GM06990 (cell line): ENCODE data around the gene GPR39.

Experiments
- DNase-seq: peaks from one replicate; pipeline ENCODE4 v3.0.0-alpha.2; 2011; ENCODE audit not compliant: insufficient read length; ENCODE audit errors: extremely low read depth
- H3K27me3 ChIP-seq: replicated peaks from 2 replicates; pipeline ENCODE4 v1.6.0; 2011; ENCODE audit warnings: low read length; ENCODE audit not compliant: control insufficient read depth, insufficient read depth
- H3K36me3 ChIP-seq: 2 replicates; pipeline ENCODE4 v1.5.1; 2011; ENCODE audit warnings: low read length; ENCODE audit not compliant: control insufficient read depth, insufficient read depth
- H3K4me3 ChIP-seq: replicated peaks from 2 replicates; pipeline ENCODE4 v1.5.1; 2011; ENCODE audit warnings: low read depth, mild to moderate bottlenecking, control low read depth, low read length
- TF ChIP-seq, protein P1 (sequence below): IDR thresholded peaks from 2 replicates; pipeline ENCODE4 v1.5.1; 2011; ENCODE audit warnings: low read length, control low read depth, mild to moderate bottlenecking, inconsistent platforms; ENCODE audit not compliant: insufficient read depth, poor library complexity, severe bottlenecking

Gene GPR39

DNA sequence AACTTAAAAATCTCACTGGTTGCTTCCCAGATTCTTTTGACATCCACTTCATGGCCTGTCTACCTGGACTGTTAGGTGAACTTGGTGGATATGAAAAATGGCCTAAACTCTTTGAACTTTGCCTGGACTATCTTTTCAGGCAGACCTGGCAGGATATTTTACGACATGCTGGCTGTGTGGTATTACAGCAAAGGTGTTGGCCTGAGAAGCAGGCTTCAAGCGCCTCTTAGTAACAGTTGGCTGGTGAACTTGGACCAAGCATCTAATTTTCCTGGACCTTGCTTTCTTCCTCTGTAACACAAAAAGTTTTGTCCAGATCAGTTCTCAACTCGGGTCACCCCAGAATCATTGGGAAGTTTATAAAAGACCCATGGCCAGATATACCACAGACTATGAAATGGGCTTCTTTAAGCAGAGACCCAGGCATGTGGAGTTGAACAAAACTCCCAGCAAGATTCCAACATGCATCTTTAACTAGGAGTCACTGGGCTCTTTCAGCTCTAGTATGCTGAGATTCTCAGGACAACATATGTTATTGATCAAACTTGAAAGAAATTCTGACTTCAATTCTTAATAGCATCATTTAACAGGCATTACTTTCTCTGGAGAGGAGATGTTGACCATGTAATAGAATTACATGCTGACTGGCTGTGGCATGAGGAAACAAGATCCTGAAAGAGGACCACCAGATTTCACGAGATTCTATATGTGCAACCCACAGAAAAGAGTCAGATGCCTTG lies 249.0 kb downstream of the GPR39 start:
- DNase-seq, result no peak
- Histone ChIP-seq H3K4me3 (no peak overlapping the region), H3K27me3 (no peaks in the 10 kb centered on the region; the same call in none of the 2 replicates), H3K36me3 (no peaks in the 10 kb centered on the region)
- TF ChIP-seq, protein P1, sequence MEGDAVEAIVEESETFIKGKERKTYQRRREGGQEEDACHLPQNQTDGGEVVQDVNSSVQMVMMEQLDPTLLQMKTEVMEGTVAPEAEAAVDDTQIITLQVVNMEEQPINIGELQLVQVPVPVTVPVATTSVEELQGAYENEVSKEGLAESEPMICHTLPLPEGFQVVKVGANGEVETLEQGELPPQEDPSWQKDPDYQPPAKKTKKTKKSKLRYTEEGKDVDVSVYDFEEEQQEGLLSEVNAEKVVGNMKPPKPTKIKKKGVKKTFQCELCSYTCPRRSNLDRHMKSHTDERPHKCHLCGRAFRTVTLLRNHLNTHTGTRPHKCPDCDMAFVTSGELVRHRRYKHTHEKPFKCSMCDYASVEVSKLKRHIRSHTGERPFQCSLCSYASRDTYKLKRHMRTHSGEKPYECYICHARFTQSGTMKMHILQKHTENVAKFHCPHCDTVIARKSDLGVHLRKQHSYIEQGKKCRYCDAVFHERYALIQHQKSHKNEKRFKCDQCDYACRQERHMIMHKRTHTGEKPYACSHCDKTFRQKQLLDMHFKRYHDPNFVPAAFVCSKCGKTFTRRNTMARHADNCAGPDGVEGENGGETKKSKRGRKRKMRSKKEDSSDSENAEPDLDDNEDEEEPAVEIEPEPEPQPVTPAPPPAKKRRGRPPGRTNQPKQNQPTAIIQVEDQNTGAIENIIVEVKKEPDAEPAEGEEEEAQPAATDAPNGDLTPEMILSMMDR, result no peak

DNA sequence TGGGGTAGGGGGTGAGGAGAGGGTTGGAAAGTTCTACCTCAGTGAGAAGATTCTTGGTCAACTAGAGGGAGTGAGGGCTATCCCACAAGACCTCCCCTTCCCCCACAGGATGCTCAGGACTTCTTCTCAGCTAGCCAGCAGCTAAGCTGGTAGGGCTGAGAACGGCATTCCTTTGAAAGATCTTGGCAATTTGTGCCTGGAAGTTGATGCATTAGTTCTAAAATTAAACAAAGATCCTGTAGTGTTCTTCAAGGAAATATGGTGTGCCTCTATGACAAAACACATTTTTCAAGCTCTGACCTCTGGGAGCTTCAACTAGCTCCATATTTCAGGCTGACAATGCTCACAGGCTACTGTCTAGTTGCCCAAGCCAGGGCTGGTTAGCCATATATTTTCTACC lies 251.1 kb downstream of the GPR39 start:
- DNase-seq, result no peak
- H3K36me3 ChIP-seq, result no peaks in the 10 kb centered on the region
- no peak overlapping the region for H3K4me3 ChIP-seq
- TF ChIP-seq, protein P1, result no peak
- no peaks in the 10 kb centered on the region; the same call in 1 of the 2 replicates for H3K27me3 ChIP-seq

DNA sequence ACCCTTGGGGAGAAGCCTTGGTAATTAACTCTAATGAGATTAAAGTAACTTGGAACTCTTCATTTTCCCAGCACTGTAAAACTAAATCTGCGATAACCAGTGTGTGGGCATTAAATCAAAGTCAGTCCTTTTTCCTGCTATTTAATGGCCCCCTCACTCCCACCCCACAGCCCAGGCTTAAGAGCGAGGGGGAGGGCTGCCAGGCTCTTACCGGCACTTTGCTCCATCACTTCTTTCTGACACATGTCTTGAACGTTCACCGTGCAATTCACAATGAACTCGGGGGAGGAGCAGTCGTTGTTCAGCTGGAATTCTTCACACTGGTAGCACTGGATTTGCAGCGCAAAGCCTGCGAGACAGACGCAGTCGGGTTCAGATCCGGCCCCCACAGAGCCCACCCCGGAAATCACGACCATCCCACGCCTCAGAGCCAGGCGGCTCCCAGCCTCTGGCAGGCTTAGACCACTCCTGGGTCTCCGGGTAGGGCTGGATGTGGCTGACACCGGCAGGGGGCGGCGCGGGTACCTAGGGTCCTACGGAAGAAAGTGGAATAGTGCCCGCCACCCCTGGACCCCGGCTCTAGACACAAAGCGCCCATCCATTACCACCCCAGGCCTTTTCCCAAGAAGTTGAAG lies 251.7 kb downstream of the GPR39 start:
- H3K36me3 ChIP-seq, result no peaks in the 10 kb centered on the region
- TF ChIP-seq, protein P1, result peak; percentile 13
- no peak for DNase-seq
- H3K27me3 ChIP-seq, result no peaks in the 10 kb centered on the region; the same call in 1 of the 2 replicates
- H3K4me3 ChIP-seq, result no peak overlapping the region

DNA sequence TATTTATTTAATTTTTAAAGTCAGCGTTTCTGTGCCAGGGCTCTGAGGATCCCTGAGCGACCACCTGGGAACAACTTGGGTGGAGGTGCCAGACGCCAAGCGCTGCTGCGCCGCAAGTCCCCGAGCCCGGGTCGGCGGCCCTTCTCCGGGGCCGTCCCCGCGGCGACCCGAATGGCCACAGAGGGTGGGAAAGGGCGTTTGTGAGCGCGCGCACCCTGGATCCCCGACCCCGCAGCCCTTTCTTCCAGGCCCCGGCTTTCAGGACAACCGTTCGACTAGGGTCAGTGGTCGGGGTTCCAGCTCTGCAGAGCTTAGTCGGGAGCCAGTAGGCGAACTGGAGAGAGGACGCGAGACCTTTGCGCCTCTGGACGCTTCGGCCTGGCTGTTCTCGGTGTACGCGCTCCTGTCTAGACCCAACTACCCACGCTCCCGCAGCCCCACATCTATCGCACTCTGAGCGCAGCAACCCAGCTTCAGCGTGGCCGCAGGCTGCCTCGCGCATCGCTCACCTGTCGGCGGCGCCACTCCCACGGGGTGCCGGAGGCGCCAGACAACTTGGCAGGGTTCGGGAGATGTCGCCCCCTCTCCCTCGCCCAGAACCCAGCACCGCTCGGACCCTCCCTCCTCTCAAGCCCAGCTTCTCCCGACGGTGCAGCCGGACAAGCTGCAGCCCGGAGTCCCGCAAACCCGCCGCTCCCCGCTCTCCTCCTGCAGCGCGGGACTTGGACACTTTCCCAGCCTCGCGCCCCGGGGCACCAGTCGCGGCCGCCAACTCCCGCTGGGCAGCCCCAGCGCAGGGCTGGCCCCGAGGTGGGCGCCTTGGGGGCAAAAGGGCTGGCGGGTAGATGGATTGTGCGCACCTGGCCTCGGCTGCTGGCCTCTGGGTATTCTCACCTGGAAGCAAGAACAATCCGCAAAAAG lies 252.6 kb downstream of the GPR39 start:
- DNase-seq, result no peak
- no peaks in the 10 kb centered on the region for H3K36me3 ChIP-seq
- no peak overlapping the region for H3K4me3 ChIP-seq
- H3K27me3 ChIP-seq, result no peaks in the 10 kb centered on the region; the same call in 1 of the 2 replicates
- TF ChIP-seq, protein P1, result no peak

DNA sequence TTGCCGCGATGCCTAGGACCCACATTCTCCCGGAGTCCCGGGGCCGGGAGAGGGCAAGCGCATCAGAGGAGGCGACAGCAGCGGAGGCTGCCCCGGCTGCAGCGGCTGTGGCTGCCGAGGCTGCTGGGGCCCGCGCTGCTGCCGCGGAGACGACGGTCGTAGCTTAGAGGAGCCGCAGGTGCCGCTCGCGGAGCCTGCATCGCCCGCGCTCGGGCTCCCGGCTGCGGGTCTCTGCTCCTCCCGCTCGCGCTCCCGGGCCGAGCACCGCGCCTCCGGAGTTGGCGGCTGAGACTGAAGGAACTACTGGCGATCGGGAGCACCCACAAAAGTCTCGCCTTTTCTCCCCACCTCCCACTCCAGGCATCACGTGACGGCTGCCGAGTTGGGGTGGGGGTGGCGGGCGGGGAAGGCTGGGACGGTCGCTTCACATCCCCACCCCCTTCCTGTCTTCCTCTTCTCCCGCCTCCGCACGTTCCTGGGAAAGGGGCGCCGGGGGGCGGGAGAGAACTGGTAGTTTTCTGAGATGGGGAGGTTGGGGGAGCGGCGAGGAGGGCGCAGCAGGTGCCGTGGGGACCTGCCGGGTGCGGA lies 253.4 kb downstream of the GPR39 start, which contains the start of gene LYPD1:
TSS of gene LYPD1 (minus strand) at position 298 of the 588 bp plus-strand sequence. CDS start at position 25, 273 bp downstream.
- peak; percentile 14 for DNase-seq
- no peak within 1 kb of the TSS for H3K4me3 ChIP-seq
- no peaks in the 10 kb centered on the region; the same call in 1 of the 2 replicates for H3K27me3 ChIP-seq

More for the DNA sequence above, 253.4 kb downstream of the GPR39 start, which contains the start of gene LYPD1:
- H3K36me3 ChIP-seq, result no peaks in the 10 kb centered on the region
- TF ChIP-seq, protein P1, result no peak
